Natural killer cell (primary cell): ENCODE data around the gene KDM4C. TPM values are rescaled to one million over a fixed set of nuclear protein-coding genes. Genes with fewer than 3 reads are reported as not detected.
A peak's percentile ranks its signal among the peaks of the same experiment; 100 is the strongest.

Experiments used
- ATAC-seq, 3 donors: fragments of 150-1000 bp in 2 of 3; fragments of 200-7000 bp in 1 of 3; cut with Tn5 transposase; 1 replicate in 1 of 3; 2 replicates in 2 of 3; pipeline ENCODE4 v1.10.0; 2021; ENCODE audit warnings: mild to moderate bottlenecking in 2 of 3, moderate library complexity in 2 of 3
- DNase-seq, 2 donors: peaks; one replicate each; pipeline versions ENCODE4 v3.0.0 to v3.0.0-alpha.2; 2013 to 2021; ENCODE audit warnings: mixed read lengths in 1 of 2
- H3K27ac ChIP-seq: one replicate; pipeline ENCODE4 v1.5.1; 2013; ENCODE audit warnings: mild to moderate bottlenecking, low read length
- H3K27me3 ChIP-seq: one replicate; pipeline ENCODE4 v1.6.1; 2013; ENCODE audit warnings: low read length; ENCODE audit not compliant: control insufficient read depth, insufficient read depth
- H3K36me3 ChIP-seq: one replicate; pipeline ENCODE4 v1.6.1; 2013; ENCODE audit warnings: low read length; ENCODE audit not compliant: control insufficient read depth, insufficient read depth
- H3K4me1 ChIP-seq: one replicate; pipeline ENCODE4 v1.6.1; 2013; ENCODE audit warnings: low read length; ENCODE audit not compliant: control insufficient read depth, insufficient read depth
- H3K4me3 ChIP-seq: one replicate; pipeline ENCODE4 v1.5.1; 2013; ENCODE audit warnings: low read length
- H3K9me3 ChIP-seq: one replicate; pipeline ENCODE4 v1.6.1; 2013; ENCODE audit warnings: low read length; ENCODE audit not compliant: control insufficient read depth, insufficient read depth
- H3K27ac Mint-ChIP-seq, 2 donors: one replicate each; pipeline ENCODE4 v1.8.0; 2022; ENCODE audit warnings: mild to moderate bottlenecking in 2 of 2, mixed read lengths in 2 of 2, moderate library complexity in 1 of 2
- H3K27me3 Mint-ChIP-seq, 2 donors: one replicate each; pipeline ENCODE4 v1.8.0; 2022; ENCODE audit warnings: low read depth in 2 of 2, mixed read lengths in 2 of 2
- H3K36me3 Mint-ChIP-seq: one replicate; pipeline ENCODE4 v1.8.0; 2022; ENCODE audit warnings: mixed read lengths
- H3K4me1 Mint-ChIP-seq, 2 donors: one replicate each; pipeline ENCODE4 v1.8.0; 2022; ENCODE audit warnings: mixed read lengths in 2 of 2
- H3K4me3 Mint-ChIP-seq: one replicate; pipeline ENCODE4 v1.8.0; 2022; ENCODE audit warnings: mild to moderate bottlenecking, moderate library complexity, mixed read lengths
- H3K9me3 Mint-ChIP-seq, 2 donors: one replicate each; pipeline ENCODE4 v1.8.0; 2022; ENCODE audit warnings: mixed read lengths in 2 of 2
- CTCF ChIP-seq: fragments of 200-600 bp; IDR thresholded peaks from one replicate; pipeline ENCODE4 v1.8.0; 2022; ENCODE audit warnings: antibody characterized with exemption
- WGBS: methylation state at CpG from one replicate; pipeline ENCODE4 v1.1.7; 2013; ENCODE audit warnings: missing lambda C conversion rate; ENCODE audit not compliant: insufficient coverage; 5-methylcytosine and 5-hydroxymethylcytosine counted together
- intact Hi-C: fragments of 100-400 bp; cut with micrococcal nuclease; formaldehyde crosslinking; loops from one replicate; pipeline ENCODE4 v1.14.2; 2022
- total RNA-seq, 4 donors: library from RNA; stranded (reverse); fragments of 120-200 nt in 1 of 4; gene quantifications; one replicate each; pipeline versions ENCODE4 v1.2.3 to v1.2.4, GENCODE V29; 2013 to 2022

Gene KDM4C
- total RNA-seq, 3 donors from 2014 or later (not counting 1 experiment from before 2014, with no cell fraction given): 115 to 137 (median 116) TPM

GRCh38 chr9:6764011-6764410, 6.2 kb downstream of the KDM4C start:
- peak overlapping the region; percentile 10 to 23 for H3K27ac Mint-ChIP-seq
- DNase-seq (no peak), ATAC-seq (no peak)
- peaks cover 2 to 6% of the 10 kb centered on the region in 2 donors for H3K9me3 Mint-ChIP-seq
- no peak overlapping the region for H3K4me3 Mint-ChIP-seq
- no peaks in the 10 kb centered on the region for H3K36me3 Mint-ChIP-seq
- H3K4me1 ChIP-seq: peaks cover 15% of the 10 kb centered on the region
- H3K9me3 ChIP-seq: no peaks in the 10 kb centered on the region
- peaks cover 56 to 66% of the 10 kb centered on the region in 2 donors for H3K4me1 Mint-ChIP-seq
- H3K36me3 ChIP-seq: no peaks in the 10 kb centered on the region
- no peak for TF ChIP-seq CTCF
- H3K4me3 ChIP-seq: no peak overlapping the region
- no peaks in the 10 kb centered on the region for H3K27me3 Mint-ChIP-seq
- H3K27ac ChIP-seq: no peak overlapping the region
- no peaks in the 10 kb centered on the region for H3K27me3 ChIP-seq
- WGBS: 100% methylated on average over 1 of the region's 2 CpGs
- intact Hi-C loops: no loop called here

- no peak overlapping the region for H3K4me3 ChIP-seq
- H3K36me3 Mint-ChIP-seq: no peaks in the 10 kb centered on the region
- intact Hi-C loops: no loop called here
- H3K27me3 ChIP-seq: no peaks in the 10 kb centered on the region
- H3K4me1 ChIP-seq: peaks cover 12% of the 10 kb centered on the region
- ATAC-seq (peak in 1 of 3 donors; percentile 17), DNase-seq (no peak)
- H3K4me1 Mint-ChIP-seq: peaks cover 56 to 71% of the 10 kb centered on the region in 2 donors
- no peaks in the 10 kb centered on the region for H3K27me3 Mint-ChIP-seq
- peak overlapping the region; percentile 10 to 23 for H3K27ac Mint-ChIP-seq
- H3K9me3 Mint-ChIP-seq: peaks cover 2 to 6% of the 10 kb centered on the region in 2 donors
- TF ChIP-seq CTCF: no peak
- no peak overlapping the region for H3K27ac ChIP-seq
- no peaks in the 10 kb centered on the region for H3K9me3 ChIP-seq
- H3K36me3 ChIP-seq: no peaks in the 10 kb centered on the region
- H3K4me3 Mint-ChIP-seq: no peak overlapping the region
These were observed 6.8 kb downstream of the KDM4C start for GRCh38 chr9:6764523-6764922.

- H3K9me3 ChIP-seq: no peaks in the 10 kb centered on the region
- Mint-ChIP-seq H3K4me1 (peaks cover 58 to 70% of the 10 kb centered on the region in 2 donors), H3K4me3 (no peak overlapping the region), H3K27ac (peak overlapping the region; percentile 6 to 23), H3K27me3 (no peaks in the 10 kb centered on the region), H3K9me3 (peaks cover 2 to 6% of the 10 kb centered on the region in 2 donors), H3K36me3 (no peaks in the 10 kb centered on the region)
- no peak overlapping the region for H3K4me3 ChIP-seq
- peaks cover 9% of the 10 kb centered on the region for H3K4me1 ChIP-seq
- H3K27me3 ChIP-seq: no peaks in the 10 kb centered on the region
- ATAC-seq: no peak
- no peak for DNase-seq
- intact Hi-C loops: no loop called here
- no peak overlapping the region for H3K27ac ChIP-seq
- TF ChIP-seq CTCF: no peak
- WGBS: 92% methylated on average over 1 of the region's 1 CpG
- H3K36me3 ChIP-seq: no peaks in the 10 kb centered on the region
These were observed 7.2 kb downstream of the KDM4C start for GRCh38 chr9:6764950-6765349.

- no peak overlapping the region for H3K4me3 Mint-ChIP-seq
- Histone ChIP-seq H3K9me3 (no peaks in the 10 kb centered on the region), H3K27ac (no peak overlapping the region), H3K4me1 (peaks cover 9% of the 10 kb centered on the region), H3K4me3 (no peak overlapping the region), H3K27me3 (no peaks in the 10 kb centered on the region), H3K36me3 (no peaks in the 10 kb centered on the region)
- H3K36me3 Mint-ChIP-seq: no peaks in the 10 kb centered on the region
- no peak for DNase-seq
- H3K9me3 Mint-ChIP-seq: peaks cover 2 to 6% of the 10 kb centered on the region in 2 donors
- peak overlapping the region; percentile 6 to 23 for H3K27ac Mint-ChIP-seq
- no peak for TF ChIP-seq CTCF
- no peaks in the 10 kb centered on the region for H3K27me3 Mint-ChIP-seq
- intact Hi-C loops: no loop called here
- WGBS: 100% methylated on average over 2 of the region's 3 CpGs
- H3K4me1 Mint-ChIP-seq: peaks cover 58 to 66% of the 10 kb centered on the region in 2 donors
- no peak for ATAC-seq
These were observed 7.6 kb downstream of the KDM4C start for GRCh38 chr9:6765396-6765795.
